Heart left ventricle (tissue), 16 donors: ENCODE data around the gene RTF1. TPM values are rescaled to one million over a fixed set of nuclear protein-coding genes. Genes with fewer than 3 reads are reported as not detected.

Experiments used
- ATAC-seq, 4 donors: fragments of 200-7000 bp; cut with Tn5 transposase; one replicate each; pipeline ENCODE4 v1.9.1; 2020 to 2022; ENCODE audit warnings: moderate library complexity in 4 of 4, mild to moderate bottlenecking in 3 of 4, moderate number of reproducible peaks in 1 of 4
- DNase-seq, 5 donors: peaks; one replicate each; pipeline ENCODE4 v3.0.0-alpha.2; 2020
- H3K27ac ChIP-seq, 12 donors: fragments of 200-600 bp; sonication (generic) in 4 of 12; one replicate each; pipeline versions ENCODE4 v1.5.0 to v1.8.0; 2016 to 2022; ENCODE audit warnings: mild to moderate bottlenecking in 2 of 12
- H3K27me3 ChIP-seq, 9 donors: fragments of 200-600 bp; sonication (generic) in 2 of 9; one replicate each; pipeline versions ENCODE4 v1.5.1 to v1.8.0; 2016 to 2022; ENCODE audit warnings: mild to moderate bottlenecking in 3 of 9
- H3K36me3 ChIP-seq, 9 donors: fragments of 200-600 bp; sonication (generic) in 2 of 9; one replicate each; pipeline versions ENCODE4 v1.5.0 to v1.8.0; 2018 to 2022; ENCODE audit warnings: mild to moderate bottlenecking in 2 of 9
- H3K4me1 ChIP-seq, 12 donors: fragments of 200-600 bp; sonication (generic) in 4 of 12; one replicate each; pipeline versions ENCODE4 v1.5.0 to v1.8.0; 2016 to 2022; ENCODE audit warnings: mild to moderate bottlenecking in 3 of 12
- H3K4me3 ChIP-seq, 12 donors: fragments of 200-600 bp; sonication (generic) in 4 of 12; one replicate each; pipeline versions ENCODE4 v1.5.0 to v1.8.0; 2017 to 2022; ENCODE audit warnings: mild to moderate bottlenecking in 9 of 12, moderate library complexity in 4 of 12
- H3K9me3 ChIP-seq, 12 donors: fragments of 200-600 bp; sonication (generic) in 4 of 12; one replicate each; pipeline versions ENCODE4 v1.5.0 to v1.8.0; 2016 to 2022; ENCODE audit warnings: mild to moderate bottlenecking in 1 of 12
- CTCF ChIP-seq, 12 donors: fragments of 200-600 bp; sonication (generic) in 4 of 12; IDR thresholded peaks; one replicate each; pipeline versions ENCODE4 v1.5.0 to v1.8.0; 2018 to 2022; ENCODE audit warnings: antibody characterized with exemption in 12 of 12, mild to moderate bottlenecking in 5 of 12
- POLR2A ChIP-seq, 2 donors: fragments of 450-650 bp; IDR thresholded peaks; one replicate each; pipeline ENCODE4 v1.6.1; 2017; ENCODE audit warnings: antibody characterized with exemption in 2 of 2, mild to moderate bottlenecking in 2 of 2, moderate library complexity in 2 of 2
- WGBS, 4 donors: extraction: QIAGEN DNeasy Blood & Tissue Kit in 2 of 4; methylation state at CpG; one replicate each; pipeline versions ENCODE4 v1.1.5 to v1.1.7; 2013 to 2018; 5-methylcytosine and 5-hydroxymethylcytosine counted together
- intact Hi-C, 10 donors: fragments of 100-400 bp; cut with DNase I; formaldehyde crosslinking; loops; one replicate each; pipeline versions ENCODE4 v1.11.1 to v1.14.2; 2022
- polyA plus RNA-seq, 2 donors: library from polyadenylated mRNA; stranded (reverse); fragments of 200-250 nt; gene quantifications; one replicate each; pipeline ENCODE4 v1.2.3, GENCODE V29; 2013
- total RNA-seq, 9 donors: library from RNA; depleted of rRNA in 2 of 9; stranded (reverse); fragments of >200 nt in 2 of 9; fragmentation: NEBNext Ultra II Directional in 3 of 9; extraction: Animal tissue kit (Norgen Biotek cat#: 25700) in 3 of 9; gene quantifications; one replicate each; pipeline versions ENCODE4 v1.1.0 to v1.2.4, GENCODE V29; 2016 to 2023
- donor health status: ischemic (EF 13 %, LVEDD 7.1; RV severe dilation, severe dysfunction).
- donor health status: healthy with polysubstance abuse.
- donor health status: DM: no; HTN: yes; CAD: no.
- donor health status: DM: no; HTN: no; CAD: no.
- donor health status: ischemic (EF 25% LVEDD 6.9; RV normal size, moderate dysfunction).
- donor health status: ischemic (EF 25% LVEDD 5.7; RV mildly dilated, moderate dysfunction).
- donor health status: healthy.
- donor health status: DM: yes; HTN: yes; CAD: no.
- donor health status: ischemic (EF 35%, LVEDD 5.7; RV mildly dilated, moderate dysfunction).
- donor health status: nonischemic (EF 11% LVEDD 7.7; RV severe dilation, severe dysfunction).
- donor health status: DM: yes; HTN: yes; CAD: no.
- donor health status: PGD.
- donor health status: ischemic (EF 29% LVEDD 5.4; RV normal size, mild dysfunction).
- donor health status: nonischemic (EF 23%, LVEDD 6.1; RV moderate dilation, normal function).

RTF1 gene
- total and polyA plus RNA-seq, 11 donors = 16.5 to 33.3 (median 26.6) TPM

GRCh38 chr15:41490355-41490754 is 73.5 kb downstream of the RTF1 start:
- DNase-seq = no peak

GRCh38 chr15:41491889-41492288 is 75.0 kb downstream of the RTF1 start:
- DNase-seq (no peak), ATAC-seq (no peak)
- 91 to 94% (median 93%) methylated on average over 4 of the region's 4 CpGs for WGBS, 4 donors
- TF ChIP-seq POLR2A (IDR thresholded peaks at IDR 0.05) (no peak), CTCF (IDR thresholded peaks at IDR 0.05) (no peak)
- Histone ChIP-seq H3K27me3 (peaks cover 0 to 59% (median 16%) of the 10 kb centered on the region in 9 donors), H3K36me3 (no peaks in the 10 kb centered on the region), H3K4me3 (no peak overlapping the region), H3K4me1 (peaks cover 7 to 40% (median 30%) of the 10 kb centered on the region in 12 donors), H3K9me3 (no peaks in the 10 kb centered on the region), H3K27ac (no peak overlapping the region)
- intact Hi-C loops = no loop called here

More at GRCh38 chr15:41490355-41490754, 73.5 kb downstream of the RTF1 start:
- Histone ChIP-seq H3K4me1 (peaks cover 7 to 31% (median 26%) of the 10 kb centered on the region in 12 donors), H3K4me3 (no peak overlapping the region), H3K36me3 (no peaks in the 10 kb centered on the region), H3K9me3 (no peaks in the 10 kb centered on the region), H3K27me3 (peaks cover 0 to 47% (median 16%) of the 10 kb centered on the region in 9 donors), H3K27ac (no peak overlapping the region)
- WGBS, 4 donors = 50 to 62% (median 55%) methylated on average over 4 of the region's 4 CpGs
- TF ChIP-seq POLR2A (IDR thresholded peaks at IDR 0.05) (no peak), CTCF (IDR thresholded peaks at IDR 0.05) (no peak)
- no peak for ATAC-seq
- intact Hi-C loops = no loop called here

GRCh38 chr15:41492597-41493204 is 75.8 kb downstream of the RTF1 start:
- no peak for TF ChIP-seq POLR2A (IDR thresholded peaks at IDR 0.05)
- TF ChIP-seq CTCF (IDR thresholded peaks at IDR 0.05) = no peak
- Histone ChIP-seq H3K4me3 (peak overlapping the region; percentile 46 to 80 (median 64)), H3K36me3 (no peaks in the 10 kb centered on the region), H3K9me3 (no peaks in the 10 kb centered on the region), H3K4me1 (peaks cover 7 to 40% (median 30%) of the 10 kb centered on the region in 12 donors), H3K27me3 (peaks cover 0 to 62% (median 16%) of the 10 kb centered on the region in 9 donors), H3K27ac (peak overlapping the region in 7 of 12 donors; percentile 17 to 72 (median 63))
- DNase-seq (no peak), ATAC-seq (no peak)
- WGBS, 4 donors = 2 to 13% (median 5%) methylated on average over 14 to 15 of the region's 15 CpGs
- intact Hi-C loops = no loop called here

GRCh38 chr15:41493205-41493901 is 76.5 kb downstream of the RTF1 start, which contains the start of gene ITPKA:
ITPKA (plus strand) TSS chr15:41493874; CDS start chr15:41493928, 54 bp downstream.
- H3K27ac ChIP-seq = peak within 1 kb of the TSS in 10 of 12 donors; percentile 17 to 72 (median 60)
- H3K4me1 ChIP-seq = peaks cover 7 to 40% (median 30%) of the 10 kb centered on the region in 12 donors
- peak; percentile 62 to 86 (median 79) for DNase-seq
- peaks cover 0 to 62% (median 16%) of the 10 kb centered on the region in 9 donors for H3K27me3 ChIP-seq
- H3K9me3 ChIP-seq = no peaks in the 10 kb centered on the region
- peak within 1 kb of the TSS; percentile 46 to 80 (median 64) for H3K4me3 ChIP-seq
- ATAC-seq = peak; percentile 73 to 82 (median 76)
- no peaks in the 10 kb centered on the region for H3K36me3 ChIP-seq
- no peak for TF ChIP-seq POLR2A (IDR thresholded peaks at IDR 0.05)
- TF ChIP-seq CTCF (IDR thresholded peaks at IDR 0.05) = no peak
- intact Hi-C loops = no loop called here
- 0 to 1% (median 0%) methylated on average over 17 to 60 of the region's 60 CpGs for WGBS, 4 donors
